Measurements from ENCODE around the gene MASP1.

Gene MASP1

GRCh38 chr3:187291512-187292132, at the start of gene MASP1:
Gene MASP1 (minus strand): TSS chr3:187291737. CDS start chr3:187291632, 105 bp downstream.
- DNase-seq = no peak

GRCh38 chr3:187340578-187340977, 49.0 kb upstream of the MASP1 start:
- no peak for DNase-seq

- DNase-seq = no peak
Observed at GRCh38 chr3:187336322-187336721, 44.8 kb upstream of the MASP1 start.

- DNase-seq = no peak
Observed at GRCh38 chr3:187334904-187335303, 43.4 kb upstream of the MASP1 start.

GRCh38 chr3:187328691-187329090, 37.2 kb upstream of the MASP1 start:
- no peak for DNase-seq

GRCh38 chr3:187327845-187328244, 36.3 kb upstream of the MASP1 start:
- peak; percentile 80 to 82 for DNase-seq

- DNase-seq = no peak
Observed at GRCh38 chr3:187325632-187326031, 34.1 kb upstream of the MASP1 start.

GRCh38 chr3:187323091-187323490, 31.6 kb upstream of the MASP1 start:
- no peak for DNase-seq

GRCh38 chr3:187322291-187322690, 30.8 kb upstream of the MASP1 start:
- no peak for DNase-seq

- no peak for DNase-seq
Observed at GRCh38 chr3:187321766-187322165, 30.2 kb upstream of the MASP1 start.

- peak; percentile 77 to 78 for DNase-seq
Observed at GRCh38 chr3:187319699-187320302, 28.3 kb upstream of the MASP1 start.

GRCh38 chr3:187318819-187319616, 27.5 kb upstream of the MASP1 start:
- peak; percentile 47 to 64 for DNase-seq

GRCh38 chr3:187315872-187316271, 24.3 kb upstream of the MASP1 start:
- DNase-seq = no peak

- no peak for DNase-seq
Observed at GRCh38 chr3:187314176-187314575, 22.6 kb upstream of the MASP1 start.

- DNase-seq = no peak
Observed at GRCh38 chr3:187310954-187311470, 19.5 kb upstream of the MASP1 start.

- no peak for DNase-seq
Observed at GRCh38 chr3:187310226-187310625, 18.7 kb upstream of the MASP1 start.

- no peak for DNase-seq
Observed at GRCh38 chr3:187305881-187306280, 14.3 kb upstream of the MASP1 start.

GRCh38 chr3:187299611-187300010, 8.1 kb upstream of the MASP1 start:
- no peak for DNase-seq

- no peak for DNase-seq
Observed at GRCh38 chr3:187296911-187297310, 5.4 kb upstream of the MASP1 start.

- no peak for DNase-seq
Observed at GRCh38 chr3:187296058-187296457, 4.5 kb upstream of the MASP1 start.

- DNase-seq = no peak
Observed at GRCh38 chr3:187295316-187296034, 3.9 kb upstream of the MASP1 start.

- DNase-seq = no peak
Observed at GRCh38 chr3:187293516-187294430, 2.2 kb upstream of the MASP1 start.

Measured in AML-193 (cell line).